ENCODE measurements around the gene BTBD10.

Gene BTBD10

DNA sequence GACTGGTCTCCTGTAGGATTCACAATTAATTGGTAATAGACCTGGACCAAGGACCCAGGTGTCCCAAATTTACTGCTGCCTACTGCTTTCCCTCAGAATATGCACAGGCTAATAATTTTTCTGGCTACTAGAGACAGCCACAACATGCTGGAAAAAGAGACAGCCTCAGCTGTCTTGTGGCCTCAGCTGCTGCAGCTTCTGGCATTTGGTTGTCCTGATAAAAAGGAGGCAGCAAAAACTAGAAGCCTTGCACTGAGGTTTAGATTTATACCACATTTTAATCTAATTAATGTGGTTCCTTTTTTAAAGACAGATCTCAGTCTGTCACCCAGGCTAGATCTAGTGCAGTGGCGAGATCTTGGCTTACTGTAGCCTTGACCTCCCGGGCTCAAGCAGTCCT lies 89.8 kb downstream of the BTBD10 start:
- DNase-seq, result no peak

- DNase-seq, result no peak
Observed at GRCh38 chr11:13368041-13368446, 95.0 kb downstream of the BTBD10 start.

GRCh38 chr11:13367115-13367514 lies 95.9 kb downstream of the BTBD10 start:
- DNase-seq, result no peak

GRCh38 chr11:13366266-13367026 lies 96.6 kb downstream of the BTBD10 start:
- DNase-seq, result no peak

DNA sequence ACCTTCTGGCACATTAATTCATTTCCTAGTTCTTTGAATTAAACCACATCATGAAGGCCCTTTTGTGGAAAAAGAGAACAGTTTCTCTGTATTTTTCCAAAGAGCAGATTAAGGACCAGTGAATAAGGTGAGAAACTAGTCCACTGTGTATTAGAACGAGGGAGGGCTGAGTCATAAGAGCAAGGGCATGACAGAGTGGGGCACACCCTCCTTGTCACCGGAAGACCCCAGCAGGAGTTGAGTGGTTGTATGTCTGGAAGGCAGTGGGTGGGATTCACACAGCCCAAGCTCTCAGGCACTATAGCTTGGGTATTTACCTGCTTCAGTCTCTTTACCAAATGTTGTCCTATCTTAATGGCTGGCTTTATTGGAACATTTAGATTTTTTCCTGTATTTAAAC lies 98.6 kb downstream of the BTBD10 start:
- no peak for DNase-seq

DNA sequence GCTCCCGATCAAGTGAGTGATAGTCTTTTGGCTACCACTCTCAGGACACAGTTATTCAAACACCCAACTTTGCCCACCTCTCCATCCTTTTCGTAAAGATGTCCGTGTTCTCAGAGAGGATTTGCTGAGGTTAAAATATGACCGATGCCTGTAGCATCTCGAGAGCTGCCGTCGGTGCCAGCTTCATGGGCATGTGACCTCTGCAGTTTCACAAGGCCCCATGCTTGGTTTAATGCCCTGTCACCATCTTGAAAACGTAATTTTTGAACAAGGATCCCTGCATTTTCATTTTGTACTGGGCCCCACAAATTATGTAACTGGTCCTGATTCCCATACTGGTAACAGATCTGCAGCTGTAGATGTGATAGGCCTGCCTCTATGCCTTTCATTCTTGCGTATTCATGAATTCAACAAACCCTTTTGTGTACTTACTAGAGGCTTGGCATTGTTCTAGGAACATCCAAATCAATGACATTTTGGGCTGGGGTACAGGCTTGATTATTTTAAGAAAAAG lies 100.4 kb downstream of the BTBD10 start:
- no peak for DNase-seq

GRCh38 chr11:13358596-13359270 lies 104.3 kb downstream of the BTBD10 start:
- DNase-seq, result no peak

DNA sequence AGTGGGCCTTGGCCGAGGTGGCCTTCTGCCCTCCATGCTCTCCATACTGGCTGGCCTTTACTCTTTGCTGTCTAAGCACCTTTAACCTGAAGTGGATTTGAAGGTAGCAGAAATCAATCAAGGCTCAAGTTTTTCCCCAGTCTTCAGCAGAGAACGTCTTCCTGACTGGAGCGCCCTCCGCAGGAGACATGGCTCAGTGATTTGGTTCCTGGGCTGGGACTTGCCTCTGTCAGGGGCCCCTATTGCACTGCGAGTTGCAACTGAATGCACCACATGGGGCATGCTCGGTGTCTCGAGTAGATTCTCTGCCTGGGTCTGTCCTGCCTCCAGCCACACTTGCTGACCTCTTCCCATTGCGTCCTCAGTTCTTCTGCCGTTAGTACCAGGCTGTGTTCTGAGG lies 105.8 kb downstream of the BTBD10 start:
- no peak for DNase-seq

GRCh38 chr11:13355191-13355590 lies 107.8 kb downstream of the BTBD10 start:
- DNase-seq, result no peak

DNA sequence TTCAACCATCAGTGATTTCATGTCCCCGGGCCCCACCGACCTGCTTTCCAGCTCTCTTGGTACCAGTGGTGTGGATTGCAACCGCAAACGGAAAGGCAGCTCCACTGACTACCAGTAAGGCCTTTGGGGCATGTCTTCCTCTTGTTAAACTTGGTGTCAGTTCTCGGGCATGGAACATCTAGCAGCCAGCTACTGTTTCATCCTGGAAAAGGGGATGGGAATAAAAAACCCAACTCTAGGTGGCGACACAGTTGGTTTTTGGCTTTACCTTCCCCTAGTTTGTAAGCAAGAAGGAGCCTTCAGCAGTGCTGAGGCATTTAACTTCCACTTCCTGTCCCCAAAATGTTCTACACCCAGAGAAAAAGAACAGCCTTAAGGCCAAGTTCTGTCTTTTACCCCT lies 108.7 kb downstream of the BTBD10 start:
- no peak for DNase-seq

- no peak for DNase-seq
Observed at GRCh38 chr11:13352711-13353110, 110.3 kb downstream of the BTBD10 start.

- DNase-seq, result no peak
Observed at GRCh38 chr11:13349581-13349980, 113.4 kb downstream of the BTBD10 start.

DNA sequence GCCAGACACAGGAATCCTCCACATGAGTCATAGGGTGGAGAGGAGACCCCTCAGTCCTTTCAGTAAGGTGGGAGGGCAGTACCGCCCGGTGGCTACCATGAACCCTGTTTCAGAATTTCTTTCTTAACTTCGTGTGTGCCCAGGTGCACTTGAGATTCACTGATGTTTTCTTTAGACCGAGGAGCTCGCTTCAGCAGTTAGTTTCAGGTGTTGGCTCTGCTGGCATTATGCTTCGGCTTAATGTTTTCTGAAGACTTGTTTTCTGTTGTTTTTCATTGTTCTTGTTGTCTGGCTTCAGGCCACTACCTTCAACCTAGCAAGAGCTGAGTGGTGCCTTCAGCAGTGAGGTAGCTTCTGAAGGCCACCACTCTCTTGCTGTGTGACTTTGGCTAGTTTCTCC lies 114.0 kb downstream of the BTBD10 start:
- DNase-seq, result no peak

DNA sequence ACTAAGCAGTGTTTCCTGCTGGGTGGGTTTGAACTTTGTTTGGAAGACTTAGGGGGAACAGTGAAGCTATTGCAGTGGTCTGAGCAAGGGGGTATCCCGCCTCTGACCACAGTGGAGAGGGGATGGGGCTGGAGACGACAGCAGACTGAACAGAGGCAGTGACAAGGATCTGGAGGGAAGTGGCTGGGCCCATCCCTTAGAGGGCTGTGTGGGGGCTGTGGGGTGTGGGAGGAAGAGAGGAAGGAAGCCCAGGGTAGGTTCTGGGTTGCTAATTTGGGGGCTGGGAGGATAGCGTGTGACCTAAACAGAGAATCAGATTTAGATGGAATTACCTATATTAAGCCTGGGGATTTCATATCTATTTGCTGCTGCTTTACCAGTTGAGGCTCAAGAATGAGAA lies 114.7 kb downstream of the BTBD10 start:
- no peak for DNase-seq

- DNase-seq, result no peak
Observed at GRCh38 chr11:13347901-13348300, 115.1 kb downstream of the BTBD10 start.

GRCh38 chr11:13346470-13346869 lies 116.6 kb downstream of the BTBD10 start:
- DNase-seq, result no peak

DNA sequence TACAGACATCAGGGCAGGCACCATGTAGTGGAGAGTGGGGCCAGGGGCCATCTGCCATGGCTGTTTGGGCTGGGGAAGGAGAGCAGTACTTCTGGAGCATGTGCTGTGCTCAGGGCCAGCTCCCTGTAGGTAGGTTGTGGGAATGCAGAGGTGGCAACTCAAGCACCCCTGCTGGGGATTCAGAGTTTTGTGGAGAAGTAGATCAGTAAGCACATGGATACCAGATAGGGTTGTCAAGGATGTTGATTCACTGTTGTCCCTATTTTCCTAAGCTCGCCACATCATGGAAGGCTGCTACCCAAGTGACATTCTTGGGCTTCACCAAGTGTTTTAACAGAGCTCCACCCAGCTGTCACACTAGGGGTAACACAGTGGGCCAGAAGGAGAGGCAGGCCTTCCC lies 118.2 kb downstream of the BTBD10 start:
- no peak for DNase-seq

GRCh38 chr11:13343931-13344717 lies 118.9 kb downstream of the BTBD10 start:
- DNase-seq, result peak; percentile 83

- DNase-seq, result no peak
Observed at GRCh38 chr11:13343067-13343466, 120.0 kb downstream of the BTBD10 start.

DNA sequence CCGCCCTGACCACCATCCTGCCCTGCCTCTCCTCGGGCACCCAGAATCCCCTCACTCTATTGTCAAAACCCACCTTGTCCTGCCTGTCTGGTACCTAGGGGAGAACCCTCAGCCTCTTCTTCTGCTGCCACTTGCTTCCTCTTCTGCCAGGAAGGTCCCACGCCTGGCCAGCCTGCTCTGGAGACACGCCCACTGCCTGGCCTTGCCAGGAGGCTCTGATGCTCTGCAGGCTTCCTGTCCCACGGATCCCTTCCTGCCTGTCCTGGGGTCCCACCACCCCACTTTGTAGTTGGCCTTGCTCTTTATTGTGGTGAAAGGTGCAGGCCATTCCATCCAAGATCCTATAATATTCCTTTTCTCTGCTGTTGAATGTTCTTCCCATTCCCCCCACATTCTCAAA lies 122.0 kb downstream of the BTBD10 start:
- no peak for DNase-seq

- peak; percentile 21 for DNase-seq
Observed at GRCh38 chr11:13339195-13340153, 123.5 kb downstream of the BTBD10 start.

DNA sequence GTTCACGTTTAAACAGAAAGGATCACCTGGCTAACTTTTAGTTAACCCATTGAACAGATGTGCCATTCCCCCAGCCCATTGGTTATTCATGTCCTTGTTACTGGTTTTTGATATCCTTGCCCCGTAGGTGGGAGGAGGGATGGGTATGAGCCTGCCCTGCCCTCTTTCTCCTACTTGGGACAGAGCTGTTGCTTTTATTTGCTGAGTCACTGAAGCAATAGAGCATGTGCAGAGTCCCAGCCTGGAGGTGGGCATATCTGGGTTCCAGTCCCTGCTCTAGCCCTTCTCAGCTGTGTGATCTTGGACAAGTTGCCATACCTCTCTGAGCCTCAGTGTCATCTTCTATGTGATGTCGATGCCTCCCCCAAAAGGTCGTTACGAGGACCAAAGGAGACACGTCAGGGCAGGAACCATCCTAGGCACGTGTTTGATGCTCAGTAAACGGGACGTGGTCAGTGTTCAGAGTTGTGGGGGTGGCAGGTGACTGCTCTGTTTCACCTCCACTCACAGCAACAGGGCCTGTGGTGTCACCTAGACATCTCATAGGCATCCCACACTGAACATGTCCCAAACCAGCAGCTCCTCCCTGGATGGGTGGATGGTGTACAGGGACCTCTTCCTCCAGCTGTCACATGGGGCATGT lies 124.5 kb downstream of the BTBD10 start:
- peak; percentile 51 for DNase-seq
